GM12864 (cell line): ENCODE measurements around the gene CCR3.

ENCODE experiments used
- DNase-seq: peaks from one replicate; pipeline ENCODE4 v3.0.0-alpha.2; 2011; ENCODE audit warnings: low read depth
- H3K4me3 ChIP-seq: 2 replicates; pipeline ENCODE4 v1.5.1; 2011; ENCODE audit warnings: mild to moderate bottlenecking, low read depth, low read length, control low read depth
- TF ChIP-seq, protein P1 (sequence below): IDR thresholded peaks from 2 replicates; pipeline ENCODE4 v1.5.1; 2011; ENCODE audit warnings: low read depth, mild to moderate bottlenecking, moderate library complexity, low read length, control low read depth, inconsistent platforms; ENCODE audit errors: missing control alignments

Gene CCR3

DNA sequence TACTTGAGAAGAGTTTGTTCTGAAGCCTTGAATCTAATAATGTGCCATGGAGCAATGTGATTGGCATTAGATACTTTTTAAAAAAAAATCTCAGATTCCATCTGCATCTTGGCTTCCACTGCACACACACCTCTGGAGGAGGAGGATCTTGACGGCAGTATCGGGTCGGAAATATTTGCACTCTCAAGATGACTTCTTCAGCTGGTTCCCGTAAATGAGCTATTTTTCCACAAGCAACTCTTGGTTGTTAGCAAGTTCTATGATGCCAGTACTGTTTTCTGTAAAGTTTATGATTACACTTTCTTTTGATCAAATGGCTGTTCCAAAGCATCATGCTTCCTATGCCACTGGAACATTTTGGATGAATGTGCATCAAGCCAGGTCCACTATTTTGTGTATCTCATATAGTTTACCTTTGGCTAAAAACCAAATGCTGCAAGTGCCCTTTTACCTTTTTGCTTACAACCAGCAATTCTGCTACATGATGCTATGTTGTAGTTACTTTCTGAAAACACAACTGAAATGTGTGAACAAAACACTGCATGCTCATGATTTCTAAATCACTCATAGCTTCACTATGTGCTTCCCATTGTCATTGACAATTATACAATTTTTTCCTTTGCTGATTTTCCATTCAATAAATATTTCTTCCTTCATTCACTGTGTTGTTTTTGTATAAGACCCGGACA is 43.8 kb downstream of the CCR3 start:
- no peak for DNase-seq
- H3K4me3 ChIP-seq, result no peak overlapping the region
- TF ChIP-seq, protein P1, sequence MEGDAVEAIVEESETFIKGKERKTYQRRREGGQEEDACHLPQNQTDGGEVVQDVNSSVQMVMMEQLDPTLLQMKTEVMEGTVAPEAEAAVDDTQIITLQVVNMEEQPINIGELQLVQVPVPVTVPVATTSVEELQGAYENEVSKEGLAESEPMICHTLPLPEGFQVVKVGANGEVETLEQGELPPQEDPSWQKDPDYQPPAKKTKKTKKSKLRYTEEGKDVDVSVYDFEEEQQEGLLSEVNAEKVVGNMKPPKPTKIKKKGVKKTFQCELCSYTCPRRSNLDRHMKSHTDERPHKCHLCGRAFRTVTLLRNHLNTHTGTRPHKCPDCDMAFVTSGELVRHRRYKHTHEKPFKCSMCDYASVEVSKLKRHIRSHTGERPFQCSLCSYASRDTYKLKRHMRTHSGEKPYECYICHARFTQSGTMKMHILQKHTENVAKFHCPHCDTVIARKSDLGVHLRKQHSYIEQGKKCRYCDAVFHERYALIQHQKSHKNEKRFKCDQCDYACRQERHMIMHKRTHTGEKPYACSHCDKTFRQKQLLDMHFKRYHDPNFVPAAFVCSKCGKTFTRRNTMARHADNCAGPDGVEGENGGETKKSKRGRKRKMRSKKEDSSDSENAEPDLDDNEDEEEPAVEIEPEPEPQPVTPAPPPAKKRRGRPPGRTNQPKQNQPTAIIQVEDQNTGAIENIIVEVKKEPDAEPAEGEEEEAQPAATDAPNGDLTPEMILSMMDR, result no peak

DNA sequence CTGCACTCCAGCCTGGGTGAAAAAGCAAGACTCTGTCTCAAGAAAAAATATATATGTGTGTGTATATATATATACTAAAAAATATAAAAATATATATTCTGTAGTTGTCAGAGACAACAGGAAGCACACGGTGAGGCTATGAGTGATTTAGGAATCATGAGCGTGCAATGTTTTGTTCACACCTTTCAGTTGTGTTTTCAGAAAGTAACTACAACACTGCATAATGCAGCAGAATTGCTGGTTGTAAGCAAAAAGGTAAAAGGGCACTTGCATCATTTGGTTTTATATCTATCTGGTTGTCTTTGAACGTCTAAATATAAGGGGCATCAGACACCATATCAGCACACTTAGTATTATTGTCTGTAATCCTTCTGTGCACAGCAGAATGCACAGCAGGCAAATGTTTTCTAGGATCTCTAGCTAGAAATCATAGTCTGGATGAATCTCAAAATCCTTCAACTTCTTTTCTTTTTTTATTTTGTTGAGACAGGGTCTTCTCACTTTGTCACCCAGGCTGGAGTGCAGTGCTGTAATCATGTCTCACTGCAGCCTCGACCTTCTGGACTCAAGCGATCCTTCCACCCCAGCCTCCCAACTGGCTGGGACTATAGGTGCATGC is 44.8 kb downstream of the CCR3 start:
- no peak for DNase-seq
- no peak overlapping the region for H3K4me3 ChIP-seq
- TF ChIP-seq, protein P1, result no peak

DNA sequence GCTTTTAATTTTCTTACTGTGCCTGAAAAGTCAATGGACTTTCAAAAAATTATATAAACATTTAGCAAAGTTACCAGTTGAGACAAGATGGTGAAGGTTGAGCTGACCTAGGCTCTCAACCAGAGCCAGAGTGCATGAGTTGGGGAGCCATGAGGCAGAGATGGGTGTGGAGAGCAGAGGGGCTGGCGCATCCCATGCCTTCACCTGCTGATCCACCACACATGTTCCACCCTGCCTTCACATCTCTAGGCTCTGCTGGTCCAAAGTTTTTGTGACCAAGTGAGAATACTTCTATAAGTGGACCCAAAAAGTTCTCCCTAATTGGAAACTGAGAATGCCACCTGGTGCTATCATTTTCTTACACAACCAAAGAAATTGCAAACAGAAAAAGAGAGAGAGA is 47.3 kb downstream of the CCR3 start:
- H3K4me3 ChIP-seq, result no peak overlapping the region
- TF ChIP-seq, protein P1, result no peak
- no peak for DNase-seq

DNA sequence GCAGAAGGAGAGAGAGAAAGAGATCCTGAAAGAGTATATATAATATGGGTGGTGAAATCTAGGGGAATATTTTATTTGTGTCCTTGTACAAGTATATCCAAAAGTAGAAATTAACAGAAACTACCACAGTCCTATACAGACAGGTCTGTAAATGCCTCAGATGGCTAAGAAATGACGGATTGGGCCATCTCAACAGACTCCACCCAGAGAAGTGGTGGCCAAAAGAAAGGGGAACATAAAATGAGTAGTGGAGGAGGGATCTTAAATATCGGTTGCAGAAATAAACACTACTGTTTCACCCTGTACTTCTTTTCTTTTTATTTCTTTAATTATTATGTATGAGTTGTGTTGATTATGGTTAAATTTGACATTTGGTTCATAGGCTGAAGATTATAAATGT is 47.7 kb downstream of the CCR3 start:
- TF ChIP-seq, protein P1, result no peak
- H3K4me3 ChIP-seq, result no peak overlapping the region
- no peak for DNase-seq

DNA sequence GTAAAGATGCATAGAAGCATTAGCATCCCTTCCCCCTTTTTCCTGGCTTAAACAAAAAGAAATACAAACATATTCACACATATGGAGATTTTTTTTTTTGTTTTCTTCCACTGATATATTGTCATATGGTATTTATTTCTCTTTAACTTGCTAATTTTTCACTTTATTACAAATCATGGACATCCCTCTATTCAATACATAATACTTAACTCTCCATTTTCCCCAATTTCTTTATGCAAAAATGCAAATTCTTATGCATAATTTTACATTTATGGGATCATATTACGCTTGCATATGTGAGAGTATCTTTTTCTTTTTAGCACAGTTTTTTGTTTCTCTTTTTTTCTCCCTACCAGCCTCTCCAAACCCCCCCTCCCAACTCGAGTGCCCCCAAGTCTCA is 48.8 kb downstream of the CCR3 start:
- TF ChIP-seq, protein P1, result no peak
- DNase-seq, result no peak
- H3K4me3 ChIP-seq, result no peak overlapping the region

DNA sequence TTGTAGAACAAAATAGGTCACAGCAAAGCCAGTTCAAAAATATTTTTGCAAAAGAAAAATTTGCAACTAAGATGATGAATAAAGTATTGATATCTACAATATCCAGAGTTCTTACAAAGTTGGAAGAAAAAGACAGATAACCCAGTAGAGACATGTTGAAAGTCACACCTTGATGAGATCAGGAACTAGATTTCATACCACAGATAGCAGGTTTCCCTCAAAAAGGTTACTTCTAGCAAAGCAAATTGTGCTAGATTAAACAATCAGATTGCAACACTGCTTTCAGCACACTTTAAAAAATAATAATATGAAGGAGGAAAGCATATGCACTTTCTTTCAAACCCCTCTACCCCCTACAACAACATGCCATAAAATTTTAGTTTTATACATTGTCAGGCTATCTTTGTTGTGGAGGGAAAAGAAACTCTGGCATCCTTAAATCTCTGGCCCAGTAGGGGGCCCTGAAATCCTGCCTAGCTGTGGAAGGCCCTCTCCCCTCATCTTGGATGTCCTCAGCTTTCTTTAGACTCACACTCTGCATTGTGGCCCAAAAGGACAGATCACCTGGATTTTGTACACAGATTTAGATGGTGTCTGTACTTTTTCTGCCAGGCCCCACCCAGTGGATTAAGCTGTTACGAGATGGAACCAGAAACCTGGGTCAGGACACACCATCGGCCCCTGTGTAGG is 50.9 kb downstream of the CCR3 start:
- TF ChIP-seq, protein P1, result no peak
- no peak for DNase-seq
- no peak overlapping the region for H3K4me3 ChIP-seq
